Body of pancreas (tissue), 4 donors: ENCODE measurements around the gene SHFL.

Source experiments
- CTCF ChIP-seq, 7 experiments: fragments of 450-650 bp in 4 of 7; fragments of 200-600 bp in 3 of 7; sonication (generic) in 3 of 7; IDR thresholded peaks; one replicate each; pipeline ENCODE4 v1.5.1; 2016 to 2019; ENCODE audit warnings: antibody characterized with exemption in 7 of 7
- POLR2A ChIP-seq, 3 donors: fragments of 450-650 bp; IDR thresholded peaks; one replicate each; pipeline ENCODE4 v1.6.1; 2016; ENCODE audit warnings: antibody characterized with exemption in 3 of 3, mild to moderate bottlenecking in 2 of 3

GRCh38 chr19:10135551-10136334 lies 49.6 kb downstream of the SHFL start:
- TF ChIP-seq CTCF (IDR thresholded peaks at IDR 0.05) (no peak), POLR2A (IDR thresholded peaks at IDR 0.05) (no peak)
